ENCODE results near the gene GNA15.
"Not testable (repeated sequence)": the region's sequence is repeated elsewhere in the genome, so short reads cannot be mapped to it uniquely, and the experiment has no call there.

GNA15 gene, protein sequence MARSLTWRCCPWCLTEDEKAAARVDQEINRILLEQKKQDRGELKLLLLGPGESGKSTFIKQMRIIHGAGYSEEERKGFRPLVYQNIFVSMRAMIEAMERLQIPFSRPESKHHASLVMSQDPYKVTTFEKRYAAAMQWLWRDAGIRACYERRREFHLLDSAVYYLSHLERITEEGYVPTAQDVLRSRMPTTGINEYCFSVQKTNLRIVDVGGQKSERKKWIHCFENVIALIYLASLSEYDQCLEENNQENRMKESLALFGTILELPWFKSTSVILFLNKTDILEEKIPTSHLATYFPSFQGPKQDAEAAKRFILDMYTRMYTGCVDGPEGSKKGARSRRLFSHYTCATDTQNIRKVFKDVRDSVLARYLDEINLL

DNA sequence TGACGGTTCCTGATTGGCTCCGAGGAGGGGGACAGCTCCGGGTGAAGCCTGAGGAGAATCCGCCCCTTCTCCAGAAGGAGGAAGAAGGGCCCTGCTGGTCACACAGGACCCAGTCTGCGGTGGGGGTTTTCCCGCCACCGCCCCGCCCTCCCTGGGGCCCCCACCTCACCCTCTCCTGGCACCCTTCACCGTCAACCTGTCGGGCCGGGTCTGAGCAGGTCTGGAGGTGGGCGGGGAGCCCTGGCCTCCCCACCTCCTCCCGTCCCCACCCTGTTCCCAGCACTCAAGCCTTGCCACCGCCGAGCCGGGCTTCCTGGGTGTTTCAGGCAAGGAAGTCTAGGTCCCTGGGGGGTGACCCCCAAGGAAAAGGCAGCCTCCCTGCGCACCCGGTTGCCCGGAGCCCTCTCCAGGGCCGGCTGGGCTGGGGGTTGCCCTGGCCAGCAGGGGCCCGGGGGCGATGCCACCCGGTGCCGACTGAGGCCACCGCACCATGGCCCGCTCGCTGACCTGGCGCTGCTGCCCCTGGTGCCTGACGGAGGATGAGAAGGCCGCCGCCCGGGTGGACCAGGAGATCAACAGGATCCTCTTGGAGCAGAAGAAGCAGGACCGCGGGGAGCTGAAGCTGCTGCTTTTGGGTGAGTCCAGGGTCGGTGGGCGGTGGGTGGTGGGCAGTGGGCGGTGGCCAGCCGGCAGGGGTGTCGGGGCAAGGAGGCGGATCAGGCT, at the start of gene GNA15:
GNA15 (plus strand) TSS at position 73 of the 723 bp plus-strand sequence; CDS start at position 491, 418 bp downstream.
- DNase-seq, result no peak

- no peak for DNase-seq
Observed at GRCh38 chr19:3087769-3088168, 48.1 kb upstream of the GNA15 start.

DNA sequence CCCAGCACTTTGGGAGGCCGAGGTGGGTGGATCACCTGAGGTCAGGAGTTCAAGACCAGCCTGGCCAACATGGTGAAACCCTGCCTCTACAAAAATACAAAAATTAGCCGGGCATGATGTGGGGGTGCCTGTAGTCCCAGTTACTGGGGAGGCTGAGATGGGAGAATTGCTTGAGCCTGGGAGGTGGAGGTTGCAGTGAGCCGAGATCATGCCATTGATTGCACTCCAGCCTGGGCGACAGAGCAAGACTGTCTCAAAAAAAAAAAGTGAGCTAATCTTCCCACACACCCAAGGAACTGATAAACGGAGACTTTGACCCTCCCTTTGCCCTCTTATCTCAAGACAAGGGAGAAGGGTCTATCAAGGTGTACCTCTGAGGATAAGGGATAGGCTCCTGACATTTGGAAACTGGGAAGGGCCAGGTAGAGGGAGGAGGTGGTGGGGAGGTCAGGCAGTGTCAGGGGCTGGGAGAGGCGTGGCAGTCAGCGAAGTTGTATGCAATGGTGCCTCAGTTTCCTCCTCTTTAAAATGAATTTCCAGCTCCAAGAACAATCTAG, 46.5 kb upstream of the GNA15 start:
- DNase-seq, result not testable (repeated sequence)

GRCh38 chr19:3094601-3095440, 41.0 kb upstream of the GNA15 start:
- no peak for DNase-seq

- DNase-seq, result no peak
Observed at GRCh38 chr19:3095441-3096191, 40.2 kb upstream of the GNA15 start.

- DNase-seq, result no peak
Observed at GRCh38 chr19:3096267-3096901, 39.4 kb upstream of the GNA15 start.

- no peak for DNase-seq
Observed at GRCh38 chr19:3096902-3097326, 38.9 kb upstream of the GNA15 start.

GRCh38 chr19:3097442-3097871, 38.4 kb upstream of the GNA15 start:
- no peak for DNase-seq

DNA sequence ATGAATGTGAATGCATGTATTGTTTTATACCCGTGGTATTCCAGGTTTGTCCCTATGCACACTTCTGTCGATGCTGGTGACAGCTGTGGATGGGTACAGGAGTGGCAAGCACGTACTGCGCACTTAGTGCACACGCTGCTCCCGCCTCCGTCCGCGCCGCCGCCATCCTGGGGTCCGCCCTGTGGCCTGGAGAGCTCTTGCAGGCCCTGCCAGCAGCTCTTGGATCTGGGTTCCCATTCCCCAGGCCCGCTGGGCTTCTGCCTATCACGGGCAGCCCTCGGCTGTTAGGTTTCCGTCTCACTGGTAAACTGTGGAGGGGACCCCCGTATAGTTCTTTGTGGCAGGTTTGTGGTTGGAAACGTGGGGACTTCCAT, 37.7 kb upstream of the GNA15 start:
- no peak for DNase-seq

- DNase-seq, result no peak
Observed at GRCh38 chr19:3098515-3099346, 37.1 kb upstream of the GNA15 start.

DNA sequence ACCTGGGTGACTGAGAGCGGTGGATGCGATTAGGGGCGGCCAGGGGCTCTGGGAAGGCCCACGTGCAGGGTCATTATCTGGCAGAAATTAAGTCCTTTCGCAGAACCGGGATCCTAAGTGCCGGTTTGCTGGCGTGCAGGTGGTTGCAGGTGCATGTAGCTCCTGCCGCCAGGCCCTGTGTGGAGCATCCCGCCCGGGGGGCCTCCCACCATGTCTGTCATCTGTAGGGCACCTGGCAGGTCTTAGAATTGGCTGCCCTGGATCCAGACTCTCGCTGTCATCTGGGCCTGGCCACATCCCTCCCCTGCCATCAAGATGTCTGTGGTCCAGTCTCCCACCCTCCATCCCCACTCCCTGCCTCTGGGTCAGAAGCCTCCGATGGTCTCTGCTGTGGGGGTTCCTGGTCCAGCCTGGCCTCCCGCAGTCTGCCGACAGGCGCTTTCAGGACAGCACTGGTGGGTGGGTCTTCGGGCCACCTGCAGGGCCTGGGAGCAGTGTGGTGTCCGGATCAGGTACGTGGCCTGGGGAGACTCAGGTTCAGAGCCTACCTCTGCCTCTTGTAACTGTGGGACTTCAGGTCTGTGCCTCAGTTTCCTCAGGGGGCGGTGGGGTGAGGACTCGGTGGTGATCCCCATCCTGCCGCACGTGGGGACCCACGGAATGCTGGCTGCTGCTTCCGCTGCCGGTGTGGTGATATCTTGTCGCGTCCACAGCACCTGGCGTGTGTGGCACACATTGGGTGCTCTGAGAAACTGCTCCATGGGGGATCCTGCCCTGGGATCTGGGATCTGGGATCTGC, 36.3 kb upstream of the GNA15 start:
- no peak for DNase-seq

- DNase-seq, result no peak
Observed at GRCh38 chr19:3100331-3100730, 35.5 kb upstream of the GNA15 start.

DNA sequence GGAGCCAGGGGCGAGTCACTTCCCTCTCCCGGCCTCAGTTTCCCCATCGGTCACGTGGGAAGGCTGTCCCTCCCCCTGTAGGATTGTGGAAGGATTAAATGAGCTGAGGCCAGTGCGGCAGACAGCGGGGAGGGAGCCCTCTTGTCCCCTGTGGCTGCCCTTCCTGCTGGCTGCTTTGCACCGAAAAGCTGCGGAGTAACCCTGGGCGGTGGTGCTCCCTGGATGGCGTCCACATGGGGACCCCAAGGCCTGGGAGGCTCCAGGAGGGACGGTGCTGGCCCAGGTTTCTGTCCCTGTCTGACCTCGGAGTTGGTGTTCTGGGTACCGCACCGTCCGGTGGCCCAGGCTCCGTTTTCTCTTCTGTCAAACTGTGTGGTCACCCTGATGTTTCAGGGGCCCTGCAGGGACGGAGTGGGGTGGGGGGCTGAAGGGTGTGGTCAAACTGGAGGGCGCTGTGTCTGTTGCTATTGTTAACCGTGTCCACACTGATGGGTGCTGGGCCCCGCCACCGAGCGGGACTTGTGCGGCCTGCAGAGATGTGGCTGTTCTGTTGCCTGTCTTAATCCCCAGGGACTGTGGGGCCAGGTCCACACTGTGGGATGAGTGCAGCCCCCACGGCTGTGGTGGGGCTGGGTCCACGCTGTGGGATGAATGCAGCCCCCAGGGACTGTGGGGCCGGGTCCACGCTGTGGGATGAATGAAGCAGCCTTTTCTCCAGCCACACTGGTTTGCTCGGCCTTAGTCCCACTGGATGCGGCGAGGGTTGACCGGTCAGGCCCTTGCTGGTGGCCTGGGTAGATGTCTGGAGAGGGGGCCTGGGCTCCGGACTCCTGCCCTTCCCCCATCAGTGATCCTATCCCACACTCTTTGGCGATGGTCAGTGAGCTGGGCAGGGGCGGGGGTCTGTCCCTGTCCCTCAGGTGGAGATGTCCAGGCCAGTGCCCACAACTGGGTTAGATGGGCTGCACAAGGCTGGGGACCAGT, 34.8 kb upstream of the GNA15 start:
- no peak for DNase-seq

DNA sequence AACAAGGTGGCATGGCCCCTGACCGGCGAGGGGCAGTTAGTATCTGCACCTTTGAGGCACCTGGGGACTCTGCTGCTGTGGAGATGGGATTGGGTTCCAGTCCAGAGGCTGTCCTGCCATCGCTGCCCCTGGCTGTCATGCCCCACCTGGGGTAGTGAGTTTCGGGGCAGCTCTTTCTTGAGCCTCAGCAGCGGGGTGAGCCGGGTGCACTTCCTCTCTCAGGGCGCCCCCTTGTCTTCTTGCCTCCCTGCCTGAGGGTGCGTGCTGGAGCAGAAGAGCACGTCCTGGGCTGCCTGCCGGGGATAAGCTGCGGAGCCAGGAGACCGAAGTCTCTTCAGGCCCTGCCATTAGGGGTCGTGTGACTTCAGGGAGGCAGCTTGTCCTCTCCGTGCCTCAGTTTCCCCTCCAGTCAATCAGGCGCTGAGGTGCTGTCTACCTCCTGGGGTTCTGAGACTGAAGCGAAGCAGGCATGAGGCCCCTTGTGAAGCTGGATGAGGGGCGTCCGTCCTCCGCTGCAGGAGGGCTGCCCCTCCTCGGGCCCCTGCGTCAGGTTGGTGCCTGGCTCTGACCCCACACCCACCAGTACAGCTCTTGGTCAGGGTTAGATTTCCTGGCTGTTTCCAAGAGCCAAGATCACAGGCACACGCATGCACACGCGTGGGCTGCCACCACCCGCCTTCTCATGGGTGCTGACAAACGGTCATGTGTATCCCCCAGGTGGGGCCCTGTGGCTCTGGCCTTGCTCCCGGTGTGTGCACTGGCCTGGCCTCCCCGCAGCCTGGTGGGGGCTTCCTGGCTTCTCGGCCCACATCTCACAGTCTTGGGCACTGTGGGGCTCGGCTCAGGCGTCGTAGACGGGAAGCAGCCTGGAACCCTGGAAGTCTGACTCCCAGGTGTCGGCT, 33.3 kb upstream of the GNA15 start:
- DNase-seq, result no peak

DNA sequence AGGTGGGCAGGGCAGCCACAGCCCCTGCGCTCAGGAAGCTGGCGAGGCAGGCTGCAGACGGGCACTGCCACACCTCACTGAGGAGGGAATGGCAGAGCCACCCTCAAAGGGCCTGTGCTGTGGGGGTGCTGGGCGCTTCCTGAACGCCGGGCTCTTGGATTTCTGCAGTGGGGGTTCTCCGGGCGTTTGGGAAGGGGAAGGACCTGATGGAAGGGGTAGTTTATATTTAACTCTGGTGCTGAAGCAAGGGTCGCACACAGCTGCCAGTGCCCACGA, 31.2 kb upstream of the GNA15 start:
- no peak for DNase-seq

DNA sequence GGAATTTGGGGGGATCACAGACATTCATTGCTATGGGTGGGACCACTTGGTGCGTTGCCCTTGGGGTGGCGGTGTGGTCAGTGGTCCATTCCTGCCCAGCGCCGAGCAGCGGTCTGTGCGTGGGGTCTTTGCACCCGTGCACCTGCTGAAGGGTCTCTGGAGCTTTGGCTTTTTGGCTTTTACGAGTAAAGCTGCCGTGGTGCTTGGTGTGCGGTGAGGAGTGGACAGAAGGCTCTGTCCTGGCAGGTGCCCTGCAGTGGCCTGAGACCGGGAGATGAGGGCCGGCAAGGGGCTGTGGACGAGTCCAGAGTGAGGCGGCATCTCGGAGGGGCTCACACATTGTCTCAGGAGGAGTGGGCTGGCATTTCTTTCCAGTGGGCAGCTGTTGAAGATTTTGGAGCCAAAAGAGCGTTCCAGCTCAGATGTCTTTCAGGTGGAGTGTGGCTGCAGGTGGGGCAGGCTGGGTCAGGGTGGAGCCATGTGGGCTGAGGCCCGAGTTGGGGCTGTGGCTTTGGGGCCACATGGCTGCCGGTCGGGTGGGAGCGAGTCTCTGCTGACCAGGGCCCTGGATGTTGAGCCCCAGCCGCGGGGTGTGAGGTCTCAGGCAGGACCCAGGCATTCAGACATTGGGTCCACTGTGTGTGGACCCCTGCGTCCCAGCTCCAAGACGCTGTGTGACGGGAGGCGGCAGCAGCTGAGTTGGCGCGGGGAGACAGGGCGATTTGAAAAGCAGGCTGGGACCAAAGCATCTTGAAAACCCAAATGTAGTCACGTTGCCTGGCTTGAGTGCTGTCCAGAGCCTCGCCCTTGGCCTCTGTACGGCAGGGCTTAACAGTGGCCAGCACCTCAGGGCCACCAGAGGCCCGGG, 30.0 kb upstream of the GNA15 start:
- no peak for DNase-seq
